Measurements from ENCODE around the gene TARP.

- no peak for TF ChIP-seq POLR2A (IDR thresholded peaks at IDR 0.05)
- no peak for TF ChIP-seq CTCF (IDR thresholded peaks at IDR 0.05)
These were observed 34.2 kb upstream of the TARP start for GRCh38 chr7:38307640-38308039.
